22Rv1 (cell line): Measurements from ENCODE around the gene LARP4.
"Not testable (repeated sequence)": the region's sequence is repeated elsewhere in the genome, so short reads cannot be mapped to it uniquely, and the experiment has no call there.

ENCODE experiments used
- H3K27ac ChIP-seq: fragments of 450-650 bp; 2 replicates; pipeline ENCODE4 v1.5.1; 2017
- CTCF ChIP-seq: fragments of 450-650 bp; IDR thresholded peaks from 2 replicates; pipeline ENCODE4 v1.5.1; 2017; ENCODE audit warnings: mild to moderate bottlenecking
- ZFX ChIP-seq: fragments of 450-650 bp; IDR thresholded peaks from 2 replicates; pipeline ENCODE4 v1.6.1; 2017; ENCODE audit warnings: antibody characterized with exemption, borderline replicate concordance

The LARP4 gene

GRCh38 chr12:50440288-50440687, 39.6 kb downstream of the LARP4 start:
- H3K27ac ChIP-seq, result no peak overlapping the region

GRCh38 chr12:50441763-50442162, 41.1 kb downstream of the LARP4 start:
- H3K27ac ChIP-seq, result no peak overlapping the region
- TF ChIP-seq ZFX (no peak), CTCF (no peak)

More at GRCh38 chr12:50440288-50440687, 39.6 kb downstream of the LARP4 start:
- no peak for TF ChIP-seq CTCF
- TF ChIP-seq ZFX, result no peak

- TF ChIP-seq CTCF (no peak), ZFX (no peak)
- H3K27ac ChIP-seq, result no peak overlapping the region
These were observed 41.7 kb downstream of the LARP4 start for GRCh38 chr12:50442178-50442908.

- not testable (repeated sequence) for H3K27ac ChIP-seq
These were observed 49.0 kb downstream of the LARP4 start for GRCh38 chr12:50449671-50450070.

- TF ChIP-seq ZFX, result no peak
- no peak for TF ChIP-seq CTCF
- H3K27ac ChIP-seq, result no peak overlapping the region
These were observed 52.1 kb downstream of the LARP4 start for GRCh38 chr12:50452795-50453194.

- no peak overlapping the region for H3K27ac ChIP-seq
- TF ChIP-seq CTCF (no peak), ZFX (no peak)
These were observed 53.2 kb downstream of the LARP4 start for GRCh38 chr12:50453872-50454271.

GRCh38 chr12:50458606-50459005, 57.9 kb downstream of the LARP4 start:
- no peak overlapping the region for H3K27ac ChIP-seq
- TF ChIP-seq ZFX, result no peak
- no peak for TF ChIP-seq CTCF

- TF ChIP-seq ZFX (no peak), CTCF (no peak)
- H3K27ac ChIP-seq, result no peak overlapping the region
These were observed 66.8 kb downstream of the LARP4 start for GRCh38 chr12:50467439-50467838.
